HL-60 (cell line): ENCODE results near the gene OSBPL2.

Experiments used
- GABPA ChIP-seq: IDR thresholded peaks from 2 replicates; pipeline ENCODE4 v1.6.1; 2012; ENCODE audit warnings: low read depth
- POLR2AphosphoS5 ChIP-seq: IDR thresholded peaks from 2 replicates; pipeline ENCODE4 v1.6.1; 2012; ENCODE audit warnings: low read depth
- REST ChIP-seq: IDR thresholded peaks from 2 replicates; pipeline ENCODE4 v1.6.1; 2012; ENCODE audit warnings: low read depth; ENCODE audit not compliant: insufficient replicate concordance
- SPI1 ChIP-seq: IDR thresholded peaks from 2 replicates; pipeline ENCODE4 v1.6.1; 2012; ENCODE audit warnings: low read depth, mild to moderate bottlenecking, borderline replicate concordance
- TF ChIP-seq, protein P1 (sequence below): IDR thresholded peaks from one replicate; pipeline ENCODE4 v1.5.1; 2011; ENCODE audit warnings: low read length, control low read depth, inconsistent platforms; ENCODE audit not compliant: insufficient read depth

- TF ChIP-seq, protein P1, sequence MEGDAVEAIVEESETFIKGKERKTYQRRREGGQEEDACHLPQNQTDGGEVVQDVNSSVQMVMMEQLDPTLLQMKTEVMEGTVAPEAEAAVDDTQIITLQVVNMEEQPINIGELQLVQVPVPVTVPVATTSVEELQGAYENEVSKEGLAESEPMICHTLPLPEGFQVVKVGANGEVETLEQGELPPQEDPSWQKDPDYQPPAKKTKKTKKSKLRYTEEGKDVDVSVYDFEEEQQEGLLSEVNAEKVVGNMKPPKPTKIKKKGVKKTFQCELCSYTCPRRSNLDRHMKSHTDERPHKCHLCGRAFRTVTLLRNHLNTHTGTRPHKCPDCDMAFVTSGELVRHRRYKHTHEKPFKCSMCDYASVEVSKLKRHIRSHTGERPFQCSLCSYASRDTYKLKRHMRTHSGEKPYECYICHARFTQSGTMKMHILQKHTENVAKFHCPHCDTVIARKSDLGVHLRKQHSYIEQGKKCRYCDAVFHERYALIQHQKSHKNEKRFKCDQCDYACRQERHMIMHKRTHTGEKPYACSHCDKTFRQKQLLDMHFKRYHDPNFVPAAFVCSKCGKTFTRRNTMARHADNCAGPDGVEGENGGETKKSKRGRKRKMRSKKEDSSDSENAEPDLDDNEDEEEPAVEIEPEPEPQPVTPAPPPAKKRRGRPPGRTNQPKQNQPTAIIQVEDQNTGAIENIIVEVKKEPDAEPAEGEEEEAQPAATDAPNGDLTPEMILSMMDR, result no peak
- TF ChIP-seq POLR2AphosphoS5 (0 out of 2 replicates have a peak, but pooled peaks have one; percentile 10), REST (no peak), GABPA (no peak), SPI1 (no peak)
Measured at GRCh38 chr20:62205618-62206387, 32.5 kb upstream of the OSBPL2 start.
